HG02623 (cell line): Measurements from ENCODE around the gene ZMYND11.
"Not testable (repeated sequence)": the region's sequence is repeated elsewhere in the genome, so short reads cannot be mapped to it uniquely, and the experiment has no call there.

Experiments
- ATAC-seq: cut with Tn5 transposase; IDR thresholded peaks from one replicate; pipeline ENCODE4 v1.9.1; 2021; ENCODE audit warnings: moderate library complexity; ENCODE audit not compliant: unreplicated experiment

Gene ZMYND11

DNA sequence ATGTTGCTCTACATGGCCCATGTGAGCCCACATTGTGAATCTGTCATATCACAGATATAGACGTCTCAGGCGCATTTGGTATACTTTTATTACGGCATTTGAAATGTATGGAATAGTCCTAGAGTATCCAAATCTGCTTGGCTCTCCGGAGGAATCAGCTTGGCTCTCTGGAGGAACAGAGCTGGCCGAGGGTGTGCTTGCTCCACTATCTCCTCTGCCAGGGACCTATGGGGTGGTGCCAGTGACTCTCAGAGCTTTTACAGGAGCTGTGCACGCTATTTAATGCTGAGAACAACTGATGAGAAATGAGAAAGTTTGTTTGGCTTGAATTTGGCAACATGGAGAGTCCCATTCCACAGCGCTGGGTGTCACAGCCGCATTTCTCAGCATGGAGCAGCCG, 144.0 kb downstream of the ZMYND11 start:
- no peak for ATAC-seq

DNA sequence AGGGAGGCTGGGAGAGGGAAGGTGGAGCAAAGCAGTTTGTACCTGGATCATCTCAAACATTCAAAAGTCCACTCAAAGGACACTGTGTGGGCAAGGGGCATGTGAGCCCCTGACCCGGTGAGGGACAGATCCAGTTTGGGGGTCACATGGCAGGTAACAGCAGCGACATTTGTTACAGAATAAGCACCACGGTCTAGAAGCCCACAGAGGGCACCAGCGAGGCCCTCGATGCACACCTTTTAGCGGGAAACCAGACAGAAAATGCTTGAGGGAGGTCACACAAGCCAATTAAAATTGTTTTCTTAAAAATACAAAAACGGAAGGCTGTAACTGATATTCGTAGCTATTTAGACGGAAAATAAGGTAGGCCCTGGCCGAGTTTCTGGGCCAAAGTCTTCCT, 144.4 kb downstream of the ZMYND11 start:
- no peak for ATAC-seq

DNA sequence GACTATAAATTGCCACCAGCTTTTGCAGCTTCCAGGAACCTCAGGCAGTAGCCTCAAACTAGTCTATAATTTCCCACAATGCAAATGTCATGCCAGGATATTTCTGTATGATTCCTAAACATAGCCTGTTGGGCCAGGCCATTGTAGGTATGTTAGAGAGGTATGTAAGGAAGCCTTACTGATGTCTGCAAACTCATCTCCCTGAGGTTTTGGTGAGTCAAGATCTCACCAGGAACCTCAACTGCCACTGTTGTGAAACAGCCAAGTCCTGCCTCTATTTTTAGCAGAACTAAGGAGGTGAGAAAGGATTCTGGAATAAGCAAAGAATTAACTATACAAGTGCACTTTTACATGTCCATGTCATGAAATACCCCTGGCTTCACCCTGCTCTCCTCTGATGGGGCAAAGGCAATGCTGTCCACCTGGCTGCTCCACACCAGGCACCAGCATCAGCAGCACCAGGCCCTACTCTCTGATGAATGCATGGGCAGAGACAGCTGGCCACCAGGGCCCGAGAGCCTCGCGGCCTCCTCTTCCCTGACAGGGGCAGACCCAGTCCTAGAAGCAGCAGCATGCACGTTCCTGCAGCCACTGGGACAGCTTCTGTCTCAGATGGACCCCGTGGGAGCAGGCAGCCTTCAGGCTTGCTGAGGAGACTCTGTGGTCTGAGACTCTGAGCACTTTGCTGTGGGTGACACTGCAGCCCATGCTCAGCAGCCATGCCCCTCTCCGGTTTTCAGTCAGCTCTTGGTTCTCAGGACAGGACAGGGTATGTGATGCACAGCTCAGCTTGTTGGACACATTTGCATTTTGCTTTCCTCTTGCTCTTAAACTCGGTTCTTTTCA, 147.3 kb downstream of the ZMYND11 start:
- no peak for ATAC-seq

DNA sequence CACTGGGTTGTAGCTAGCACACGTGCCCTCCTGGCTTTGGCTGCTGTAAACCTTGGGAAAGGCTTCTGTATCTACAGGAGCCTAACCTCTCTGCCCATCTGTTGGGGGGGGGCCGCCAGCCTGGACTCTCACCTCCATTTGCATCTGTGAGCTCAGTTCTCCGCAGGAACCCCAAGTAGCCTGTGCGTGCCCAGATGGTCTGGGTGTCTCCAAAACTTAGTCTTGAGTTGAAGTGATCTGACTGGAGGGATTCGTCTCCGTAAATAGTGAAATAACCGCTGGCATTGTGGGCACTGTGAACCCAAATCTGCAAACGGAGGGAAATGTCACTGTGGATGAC, 147.9 kb downstream of the ZMYND11 start:
- ATAC-seq, result no peak

DNA sequence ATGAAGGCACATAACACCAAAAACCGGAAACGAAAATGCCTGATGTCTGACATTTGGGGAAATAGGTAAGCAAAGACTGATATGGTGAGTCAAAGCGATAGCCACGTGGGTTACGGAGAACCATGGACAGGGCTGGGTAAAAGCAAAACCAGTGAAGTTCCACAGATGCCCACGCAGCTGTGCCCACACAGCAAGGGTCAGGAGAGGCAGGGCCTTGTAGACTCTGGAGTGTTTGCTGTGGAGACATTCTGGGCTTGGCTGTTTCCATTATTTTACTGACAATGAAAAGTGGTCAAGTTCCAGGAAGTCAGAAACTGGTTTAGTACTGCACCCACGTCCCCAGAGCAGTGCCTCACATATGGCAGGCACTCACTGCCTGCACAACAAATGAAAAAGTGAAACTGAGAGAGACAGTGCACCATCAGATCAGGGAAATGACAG, 148.7 kb downstream of the ZMYND11 start:
- ATAC-seq, result peak; percentile 75

DNA sequence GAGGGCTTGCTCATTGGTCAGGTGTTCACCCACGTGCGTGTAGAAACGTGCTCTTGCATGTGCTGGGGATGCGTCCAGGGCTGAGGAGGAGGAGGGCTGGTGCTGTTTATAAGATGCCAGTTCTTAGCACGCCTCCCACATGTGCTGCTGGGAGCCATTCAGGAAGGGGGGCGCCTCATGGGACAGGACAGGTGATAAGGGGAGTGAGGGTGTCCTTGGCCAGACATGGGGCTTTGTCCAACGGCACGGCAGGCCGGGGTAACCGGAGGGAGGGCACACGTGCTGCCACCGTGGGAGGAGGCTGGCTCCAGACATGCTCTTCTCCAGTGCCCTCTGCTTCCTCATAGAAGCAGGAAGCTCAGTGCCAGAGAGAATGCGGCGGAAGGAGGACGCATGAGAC, 150.0 kb downstream of the ZMYND11 start:
- ATAC-seq, result no peak

DNA sequence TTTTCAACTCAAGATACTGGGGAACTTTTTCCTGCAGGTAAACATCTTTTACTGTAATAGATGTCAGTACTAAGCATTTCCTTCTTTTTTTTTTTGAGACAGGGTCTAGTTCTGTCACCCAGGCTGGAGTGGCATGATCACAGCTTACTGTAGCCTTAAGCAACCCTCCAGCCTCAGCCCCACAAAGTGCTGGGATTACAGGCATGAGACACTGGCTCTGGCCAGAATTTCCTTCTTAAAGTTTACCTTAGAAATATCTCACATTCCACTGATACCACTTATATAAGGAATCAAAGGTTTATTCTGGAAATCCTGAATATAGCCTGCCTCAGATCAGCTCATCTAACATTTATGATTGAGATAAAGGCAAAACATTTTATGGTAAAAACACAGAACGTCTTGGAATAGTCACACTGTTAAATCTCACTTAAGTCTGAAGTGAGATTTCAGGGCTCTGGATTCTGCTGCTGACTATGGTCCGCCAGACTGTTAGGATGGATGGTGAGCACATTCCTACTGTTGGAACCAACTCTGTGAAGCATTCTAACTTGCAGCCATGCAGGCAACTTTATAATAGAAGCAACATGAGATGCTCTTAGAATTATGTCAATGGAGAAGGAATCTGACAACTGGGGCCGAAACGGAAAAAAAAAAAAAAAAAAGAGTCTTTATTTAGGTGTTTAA, 151.9 kb downstream of the ZMYND11 start:
- ATAC-seq, result no peak

DNA sequence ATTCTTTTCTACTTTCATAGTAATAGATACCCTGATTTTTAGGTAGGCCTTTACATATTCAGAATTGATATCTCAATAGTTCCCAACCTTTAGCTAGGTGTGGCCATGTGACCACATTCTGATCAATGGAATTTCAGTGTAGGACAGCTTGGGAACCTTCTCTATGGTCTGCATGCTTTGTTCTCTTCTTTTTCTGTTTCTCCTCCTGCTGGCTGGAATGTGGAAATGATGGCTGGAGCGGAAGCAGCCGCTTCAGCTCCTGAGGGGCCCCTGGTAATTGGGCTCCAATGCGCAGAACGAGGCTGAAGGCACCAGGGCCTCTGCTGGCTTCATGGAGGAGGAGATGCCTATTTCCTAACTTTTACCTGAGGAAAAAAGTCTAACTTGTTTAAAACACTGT, 152.6 kb downstream of the ZMYND11 start:
- no peak for ATAC-seq

DNA sequence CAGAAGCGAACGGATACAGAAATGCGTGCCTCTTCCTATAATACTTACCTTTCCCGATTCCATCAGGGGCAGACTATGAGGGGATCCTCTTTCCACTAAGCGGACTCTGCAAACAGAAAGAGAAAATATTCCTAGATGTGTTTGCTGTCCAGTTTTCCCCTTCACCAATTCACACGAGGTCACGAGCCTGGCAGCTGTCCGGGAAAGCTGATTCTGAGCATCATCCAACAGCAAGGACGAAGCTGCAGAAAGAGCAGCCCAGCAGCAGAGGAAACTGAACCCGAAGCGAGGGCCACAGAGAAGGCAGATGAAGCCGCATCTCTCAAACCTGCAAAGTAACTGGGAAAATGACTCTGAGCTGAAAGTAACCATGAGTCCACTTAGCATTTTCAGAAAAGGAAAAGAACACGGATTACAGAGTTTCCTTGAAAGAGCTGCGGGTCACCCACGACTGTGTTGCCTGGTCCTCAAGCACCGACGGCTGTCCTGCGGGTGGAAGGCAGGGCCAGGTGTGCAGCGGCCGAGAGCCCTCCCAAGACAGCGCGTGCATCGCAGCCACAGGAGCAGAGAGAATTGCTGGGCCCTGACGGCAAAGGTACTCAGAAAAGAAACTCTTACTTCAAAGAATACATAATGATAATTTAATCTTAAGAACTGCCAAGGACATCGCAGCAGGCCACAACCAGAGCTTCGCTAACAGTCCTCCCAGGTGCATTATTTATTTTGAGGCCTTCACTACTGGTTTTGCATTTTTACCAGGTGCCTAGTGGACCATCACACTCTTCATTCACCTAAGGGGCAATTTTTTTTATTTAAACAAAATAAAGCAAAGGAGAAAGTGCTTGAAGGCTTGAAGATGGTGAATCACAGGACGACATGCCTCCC, 153.3 kb downstream of the ZMYND11 start:
- ATAC-seq, result no peak

DNA sequence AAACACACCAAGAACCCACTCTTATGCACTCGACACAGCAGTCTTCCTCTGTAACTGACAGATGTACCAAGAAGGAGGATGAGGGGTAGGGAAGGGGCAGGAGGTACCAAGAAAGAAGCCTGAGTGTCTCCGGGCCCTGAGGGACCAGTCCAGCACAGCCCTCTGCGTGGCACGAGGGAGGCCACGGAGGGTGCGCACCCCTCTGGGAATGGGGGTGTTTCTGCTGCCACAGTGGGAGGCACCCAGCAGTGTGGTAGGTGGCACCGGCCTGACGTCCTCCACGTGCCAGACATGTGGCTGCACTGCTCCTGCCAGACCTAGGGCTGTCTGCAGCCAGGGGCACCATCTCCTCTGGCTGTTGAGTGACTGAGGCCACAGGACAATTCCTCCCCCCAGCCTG, 154.3 kb downstream of the ZMYND11 start:
- ATAC-seq, result no peak

DNA sequence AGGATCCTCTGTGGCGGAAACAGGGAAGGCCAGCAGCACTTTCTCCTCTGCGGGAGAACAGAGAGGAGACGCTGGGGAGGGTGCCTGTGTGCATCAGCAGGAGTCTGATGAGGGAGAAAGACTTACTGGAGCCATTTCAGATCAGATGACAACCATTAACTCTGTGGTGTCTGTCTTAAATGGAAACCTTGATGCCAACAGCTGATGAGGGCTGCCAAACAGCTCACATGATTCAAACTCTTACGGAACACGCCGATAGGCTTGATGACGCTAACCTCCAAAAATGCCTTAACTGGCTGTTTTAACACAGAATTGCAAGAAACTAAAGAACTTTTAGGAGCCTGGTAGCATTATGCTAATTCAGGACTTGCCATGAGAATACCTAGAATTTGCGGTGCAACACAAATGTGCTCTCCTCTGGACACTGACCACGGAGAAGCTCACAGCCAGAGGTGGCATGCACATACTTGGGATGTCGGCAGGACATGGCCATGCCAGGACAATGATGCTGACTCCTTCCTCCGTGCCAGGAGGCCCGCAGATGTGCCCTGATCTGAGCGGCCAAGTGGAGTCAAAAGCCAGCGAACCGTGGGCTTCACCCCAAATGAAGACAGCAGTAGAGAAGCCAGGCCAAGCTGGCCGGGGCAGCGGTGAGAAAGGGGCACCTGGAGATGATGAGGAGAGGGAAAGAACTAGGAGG, 154.9 kb downstream of the ZMYND11 start:
- no peak for ATAC-seq

DNA sequence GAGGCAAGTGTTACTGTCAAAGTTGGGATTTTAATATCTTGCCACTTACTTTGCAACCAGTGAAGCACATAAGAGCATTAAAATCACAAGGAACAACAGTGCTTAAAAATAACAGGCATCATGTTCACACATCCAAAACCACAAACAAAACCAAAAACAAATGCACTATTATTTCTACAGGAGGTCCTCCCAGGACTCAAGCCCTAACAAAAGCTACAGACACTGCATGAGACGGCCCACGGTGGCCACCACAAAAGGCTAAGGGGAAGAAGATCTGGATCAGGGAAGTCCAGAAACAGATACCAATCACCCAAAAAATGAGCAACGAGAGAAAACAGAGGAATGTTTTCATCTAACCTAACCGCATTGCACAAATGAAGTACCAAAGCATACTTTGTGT, 158.4 kb downstream of the ZMYND11 start:
- ATAC-seq, result no peak

DNA sequence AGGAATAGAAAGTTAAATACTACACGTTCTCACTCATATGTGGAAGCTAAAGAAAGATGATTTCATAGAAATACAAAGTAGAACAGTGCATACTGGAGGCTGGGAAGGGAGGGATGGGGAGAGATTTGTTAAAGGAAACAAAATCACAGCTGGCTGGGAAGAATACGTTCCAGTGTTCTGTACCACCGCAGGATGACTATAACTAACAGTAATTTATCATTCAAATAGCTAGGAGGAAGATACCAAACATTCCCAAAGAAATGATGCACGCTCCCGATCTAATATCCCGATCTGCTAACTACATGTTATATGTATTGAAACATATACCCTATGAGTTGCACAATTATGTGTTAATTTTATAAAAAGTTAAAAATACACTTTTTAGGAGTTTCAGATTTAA, 162.3 kb downstream of the ZMYND11 start:
- ATAC-seq, result no peak

DNA sequence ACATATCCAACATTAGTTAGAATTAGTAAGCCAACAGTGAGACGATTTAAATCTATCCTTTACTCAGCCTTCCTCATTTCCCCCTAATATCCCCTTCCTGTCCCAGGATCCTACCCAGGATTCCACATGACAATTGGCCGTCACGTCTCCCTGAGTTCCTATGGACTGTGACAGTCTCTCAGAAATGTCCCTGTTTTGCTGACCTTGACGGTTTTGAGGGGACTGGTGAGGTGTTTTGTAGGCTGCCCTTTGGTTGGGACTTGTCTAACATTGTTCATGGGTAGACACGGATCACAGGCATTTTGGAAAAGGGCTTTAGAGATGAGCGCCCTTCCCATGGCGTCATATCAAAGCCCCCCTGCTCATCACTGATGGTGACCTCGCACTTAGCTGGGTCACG, 162.8 kb downstream of the ZMYND11 start:
- no peak for ATAC-seq

DNA sequence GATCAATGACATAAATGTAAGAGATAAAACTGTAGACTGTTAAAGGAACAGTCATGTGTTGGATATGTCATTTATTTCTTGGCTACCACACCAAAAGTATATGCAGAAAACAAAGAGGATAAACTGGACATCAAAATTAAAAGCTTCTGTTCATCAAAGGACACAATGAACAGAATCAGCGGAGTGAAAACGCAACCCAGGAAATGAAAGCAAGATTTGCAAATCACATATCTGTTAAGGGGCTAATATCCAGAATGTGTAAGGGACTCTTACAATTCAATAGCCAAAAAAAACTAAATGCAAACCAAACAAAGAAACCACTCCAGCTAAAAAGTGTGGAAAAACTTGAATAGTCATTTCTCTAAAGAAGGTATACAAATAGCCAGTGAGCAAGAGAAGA, 164.3 kb downstream of the ZMYND11 start:
- no peak for ATAC-seq

DNA sequence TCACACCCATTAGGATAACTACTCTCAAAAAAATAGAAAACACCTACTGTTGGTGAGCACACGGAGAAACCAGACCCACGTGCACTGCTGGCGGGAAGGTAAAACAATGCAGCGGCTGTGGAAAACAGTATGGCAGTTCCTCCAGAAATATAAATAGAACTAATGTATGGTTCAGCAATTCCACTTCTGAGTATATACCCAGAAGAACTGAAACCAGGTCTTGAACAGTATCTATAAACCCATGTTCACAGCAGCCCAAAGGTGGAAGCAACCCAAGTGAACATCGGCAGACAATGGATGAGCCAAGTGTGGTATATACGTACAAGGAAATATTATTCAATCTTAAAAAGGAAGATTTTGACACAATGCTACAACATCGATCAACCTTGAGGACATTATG, 164.7 kb downstream of the ZMYND11 start:
- ATAC-seq, result peak; percentile 63

DNA sequence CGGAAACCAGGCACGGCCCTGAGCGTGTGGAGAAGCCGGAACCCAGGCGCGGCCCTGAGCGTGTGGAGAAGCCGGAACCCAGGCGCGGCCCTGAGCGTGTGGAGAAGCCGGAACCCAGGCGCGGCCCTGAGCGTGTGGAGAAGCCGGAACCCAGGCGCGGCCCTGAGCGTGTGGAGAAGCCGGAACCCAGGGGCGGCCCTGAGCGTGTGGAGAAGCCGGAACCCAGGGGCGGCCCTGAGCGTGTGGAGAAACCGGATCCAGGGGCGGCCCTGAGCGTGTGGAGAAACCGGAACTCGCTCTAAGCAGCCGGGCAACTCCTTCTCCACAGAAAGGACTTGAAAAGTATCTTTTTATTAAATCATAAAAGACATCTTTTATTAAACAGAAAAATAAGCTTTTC, 165.3 kb downstream of the ZMYND11 start:
- ATAC-seq, result not testable (repeated sequence)

DNA sequence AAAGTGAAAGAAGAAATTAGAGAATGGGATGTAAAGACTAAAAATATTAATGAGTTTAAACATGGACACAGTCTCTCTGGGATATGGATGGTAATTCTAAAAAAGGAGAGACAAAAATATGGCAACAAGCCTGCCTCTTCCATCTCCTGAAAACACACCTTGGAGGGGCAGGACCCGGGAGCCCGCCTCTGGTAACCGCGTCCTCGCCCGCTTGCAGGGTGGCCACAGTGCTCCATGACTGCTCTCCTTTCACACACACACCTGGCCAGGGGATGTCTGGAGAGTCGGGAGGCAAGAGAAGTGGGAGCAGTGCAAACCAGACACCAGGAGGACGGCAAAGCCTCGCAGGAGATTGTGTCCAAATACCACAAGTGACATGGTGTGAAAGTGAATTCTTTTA, 166.3 kb downstream of the ZMYND11 start:
- ATAC-seq, result no peak
